H1 (cell line): ENCODE data around the gene PLK3. TPM values are rescaled to one million over a fixed set of nuclear protein-coding genes. Genes with fewer than 3 reads are reported as not detected.
A peak's percentile ranks its signal among the peaks of the same experiment; 100 is the strongest.

Experiments
- ASH2L ChIP-seq: fragments of 200-600, 300-600 bp; sonication (generic); IDR thresholded peaks from one replicate; pipeline ENCODE4 v1.7.1; 2017; ENCODE audit warnings: low read length
- ATF2 ChIP-seq: IDR thresholded peaks from 2 replicates; pipeline ENCODE4 v1.6.1; 2012; ENCODE audit warnings: low read length, inconsistent platforms
- BRCA1 ChIP-seq: IDR thresholded peaks from 2 replicates; pipeline ENCODE4 v1.6.1; 2012; ENCODE audit warnings: low read depth, low read length, improper control_type of control experiment
- GABPA ChIP-seq: IDR thresholded peaks from 2 replicates; pipeline ENCODE4 v1.6.1; 2011; ENCODE audit warnings: mild to moderate bottlenecking, low read length, moderate library complexity, borderline replicate concordance; ENCODE audit not compliant: insufficient read depth
- HDAC6 ChIP-seq: IDR thresholded peaks from one replicate; pipeline ENCODE4 v1.7.1; 2012; ENCODE audit warnings: low read depth, mild to moderate bottlenecking, inconsistent platforms, low read length, moderate library complexity
- KDM4A ChIP-seq: IDR thresholded peaks from one replicate; pipeline ENCODE4 v1.7.1; 2012; ENCODE audit warnings: low read depth, mild to moderate bottlenecking, moderate library complexity, low read length, inconsistent platforms; ENCODE audit not compliant: severe bottlenecking
- MAFK ChIP-seq: IDR thresholded peaks from 2 replicates; pipeline ENCODE4 v1.6.1; 2012; ENCODE audit warnings: low read depth, mild to moderate bottlenecking, improper control_type of control experiment, low read length
- POLR2AphosphoS5 ChIP-seq: IDR thresholded peaks from 2 replicates; pipeline ENCODE4 v1.6.1; 2011; ENCODE audit warnings: low read depth, low read length
- RNF2 ChIP-seq: fragments of 200-900, 300-1000 bp; sonication (generic); IDR thresholded peaks from 2 replicates; pipeline ENCODE4 v1.7.1; 2016; ENCODE audit warnings: borderline replicate concordance, low read depth, mild to moderate bottlenecking, antibody characterized with exemption, low read length; ENCODE audit not compliant: poor library complexity, severe bottlenecking; ENCODE audit errors: missing control alignments
- SIN3A ChIP-seq, 2 experiments: IDR thresholded peaks in 1 of 2; conservative IDR thresholded peaks in 1 of 2; 2 replicates each; pipeline ENCODE4 v1.6.1; 2011 to 2012; ENCODE audit warnings: low read length in 2 of 2, improper control_type of control experiment in 1 of 2, low read depth in 1 of 2, mild to moderate bottlenecking in 1 of 2
- SIX5 ChIP-seq: IDR thresholded peaks from 2 replicates; pipeline ENCODE4 v1.6.1; 2011; ENCODE audit warnings: mild to moderate bottlenecking, low read depth, low read length
- polyA plus RNA-seq, 7 experiments: library from polyadenylated mRNA; depleted of rRNA in 3 of 7; stranded (reverse) in 5 of 7; unstranded in 2 of 7; fragments of >200 nt in 5 of 7; fragments of 200-250 nt in 2 of 7; gene quantifications; 1 replicate in 5 of 7; 2 replicates in 1 of 7; 4 replicates in 1 of 7; pipeline versions ENCODE4 v1.2.1 to v1.2.3, GENCODE V29; 2011 to 2013; ENCODE audit warnings: missing spikeins in 2 of 7, mixed read lengths in 2 of 7
- total RNA-seq: library from RNA; stranded (reverse); fragmentation: NEBNext Ultra II Directional; extraction: Animal tissue kit (Norgen Biotek cat#: 25700); gene quantifications from 2 replicates; pipeline ENCODE4 v1.2.1, GENCODE V29; 2021
- TF ChIP-seq, protein P1 (sequence below): IDR thresholded peaks from 2 replicates; pipeline ENCODE4 v1.6.1; 2011; ENCODE audit warnings: low read length, improper control_type of control experiment

The PLK3 gene
- total and polyA plus RNA-seq, 2 of the 8 experiments (the other 6 are each of a cell fraction or from before 2014, with no cell fraction given): 7.9 to 12.3 TPM

GRCh38 chr1:44808063-44808937 is 8.1 kb downstream of the PLK3 start, which contains the start of gene BTBD19 (continued):
- peak in 1 of 2 experiments; percentile 36; a peak in 1 of 4 replicates for TF ChIP-seq SIN3A (conservative IDR thresholded peaks at IDR 0.05 in 1 of 2, IDR thresholded peaks at IDR 0.05 in 1 of 2; ENCODE audit: low read depth in 1 of 2, low read length in 2 of 2)
- TF ChIP-seq POLR2AphosphoS5: no peak
- no peak for TF ChIP-seq SIX5
- TF ChIP-seq ATF2: 0 out of 2 replicates have a peak, but pooled peaks have one; percentile 3
- no peak for TF ChIP-seq HDAC6
- TF ChIP-seq BRCA1: no peak
- TF ChIP-seq ASH2L: no peak
- TF ChIP-seq GABPA: no peak
- no peak for TF ChIP-seq KDM4A
- TF ChIP-seq, protein P1, sequence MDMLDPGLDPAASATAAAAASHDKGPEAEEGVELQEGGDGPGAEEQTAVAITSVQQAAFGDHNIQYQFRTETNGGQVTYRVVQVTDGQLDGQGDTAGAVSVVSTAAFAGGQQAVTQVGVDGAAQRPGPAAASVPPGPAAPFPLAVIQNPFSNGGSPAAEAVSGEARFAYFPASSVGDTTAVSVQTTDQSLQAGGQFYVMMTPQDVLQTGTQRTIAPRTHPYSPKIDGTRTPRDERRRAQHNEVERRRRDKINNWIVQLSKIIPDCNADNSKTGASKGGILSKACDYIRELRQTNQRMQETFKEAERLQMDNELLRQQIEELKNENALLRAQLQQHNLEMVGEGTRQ: no peak
- no peak for TF ChIP-seq RNF2
- TF ChIP-seq MAFK: no peak
